Measurements from ENCODE around the gene TSPEAR.

TSPEAR gene

GRCh38 chr21:44544566-44544965 lies 166.8 kb downstream of the TSPEAR start:
- DNase-seq (ENCODE audit: low read depth), result no peak
- no peak for TF ChIP-seq CTCF (IDR thresholded peaks at IDR 0.05; ENCODE audit: control insufficient read depth, extremely low read depth, insufficient read depth)
- H3K4me3 ChIP-seq (ENCODE audit: low read depth, low read length), result no peak overlapping the region

GRCh38 chr21:44542716-44543115 lies 168.7 kb downstream of the TSPEAR start:
- no peak for DNase-seq (ENCODE audit: low read depth)
- H3K4me3 ChIP-seq (ENCODE audit: low read depth, low read length), result no peak overlapping the region
- TF ChIP-seq CTCF (IDR thresholded peaks at IDR 0.05; ENCODE audit: control insufficient read depth, extremely low read depth, insufficient read depth), result no peak

GRCh38 chr21:44540741-44541288 lies 170.6 kb downstream of the TSPEAR start:
- no peak for DNase-seq (ENCODE audit: low read depth)
- TF ChIP-seq CTCF (IDR thresholded peaks at IDR 0.05; ENCODE audit: control insufficient read depth, extremely low read depth, insufficient read depth), result no peak
- no peak overlapping the region for H3K4me3 ChIP-seq (ENCODE audit: low read depth, low read length)

GRCh38 chr21:44539991-44540666 lies 171.2 kb downstream of the TSPEAR start, which contains the start of gene KRTAP10-1:
Gene KRTAP10-1, minus strand, starts transcription at chr21:44540195. Its CDS starts 45 bp downstream, at chr21:44540150.
- no peak within 1 kb of the TSS for H3K4me3 ChIP-seq (ENCODE audit: low read depth, low read length)
- no peak for DNase-seq (ENCODE audit: low read depth)
- no peak for TF ChIP-seq CTCF (IDR thresholded peaks at IDR 0.05; ENCODE audit: control insufficient read depth, extremely low read depth, insufficient read depth)

GRCh38 chr21:44539046-44539445 lies 172.3 kb downstream of the TSPEAR start:
- no peak for TF ChIP-seq CTCF (IDR thresholded peaks at IDR 0.05; ENCODE audit: control insufficient read depth, extremely low read depth, insufficient read depth)
- DNase-seq (ENCODE audit: low read depth), result no peak
- H3K4me3 ChIP-seq (ENCODE audit: low read depth, low read length), result no peak overlapping the region

- DNase-seq (ENCODE audit: low read depth), result no peak
- TF ChIP-seq CTCF (IDR thresholded peaks at IDR 0.05; ENCODE audit: control insufficient read depth, extremely low read depth, insufficient read depth), result no peak
- no peak overlapping the region for H3K4me3 ChIP-seq (ENCODE audit: low read depth, low read length)
These were observed 173.2 kb downstream of the TSPEAR start for GRCh38 chr21:44537930-44538911.

Data from LNCaP clone FGC (cell line).